Measurements from ENCODE around the gene TRIM45.

The TRIM45 gene

GRCh38 chr1:117087686-117088085, 33.9 kb downstream of the TRIM45 start:
- no peak for TF ChIP-seq CTCF (IDR thresholded peaks at IDR 0.05; ENCODE audit: extremely low read depth, missing control alignments)
- no peak for DNase-seq (ENCODE audit: low spot score)

DNA sequence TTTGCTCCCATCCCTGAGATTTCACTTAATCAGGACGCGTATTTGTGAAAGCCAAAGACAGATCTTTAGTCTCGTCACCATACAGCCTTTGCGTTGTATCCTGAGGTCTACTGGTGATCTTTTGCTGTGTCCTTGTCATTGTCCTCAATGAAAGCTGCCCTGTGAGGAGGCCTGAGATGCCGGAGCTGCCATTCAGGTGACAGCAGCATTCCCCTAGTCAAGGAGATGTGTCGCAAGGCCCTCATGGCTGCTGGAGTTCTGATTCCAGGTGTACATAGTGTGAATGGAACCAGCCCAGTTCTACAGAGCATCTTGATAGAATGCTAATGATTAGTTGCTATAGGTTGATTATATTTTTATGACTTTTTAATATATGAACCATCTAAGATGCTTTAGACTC, 37.3 kb downstream of the TRIM45 start:
- no peak for TF ChIP-seq CTCF (IDR thresholded peaks at IDR 0.05; ENCODE audit: extremely low read depth, missing control alignments)
- no peak for DNase-seq (ENCODE audit: low spot score)

DNA sequence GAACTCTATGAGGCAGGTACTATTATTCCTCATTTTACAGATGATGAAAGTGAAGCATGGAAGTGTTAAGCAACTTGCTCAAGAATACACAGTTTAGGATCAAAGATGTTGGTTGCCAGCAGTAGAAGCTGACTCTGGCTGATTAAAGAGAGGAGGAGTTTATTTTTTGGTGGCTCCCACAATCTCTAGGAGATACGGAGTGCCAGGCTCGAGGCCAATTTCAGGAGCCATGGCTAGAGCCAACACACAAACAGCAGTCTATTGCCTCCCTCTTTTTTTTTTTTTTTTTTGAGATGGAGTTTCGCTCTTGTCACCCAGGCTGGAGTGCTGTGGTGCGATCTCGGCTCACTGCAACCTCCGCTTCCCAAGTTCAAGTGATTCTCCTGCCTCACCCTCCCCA, 41.8 kb downstream of the TRIM45 start:
- DNase-seq (ENCODE audit: low spot score) = no peak
- TF ChIP-seq CTCF (IDR thresholded peaks at IDR 0.05; ENCODE audit: extremely low read depth, missing control alignments) = no peak

DNA sequence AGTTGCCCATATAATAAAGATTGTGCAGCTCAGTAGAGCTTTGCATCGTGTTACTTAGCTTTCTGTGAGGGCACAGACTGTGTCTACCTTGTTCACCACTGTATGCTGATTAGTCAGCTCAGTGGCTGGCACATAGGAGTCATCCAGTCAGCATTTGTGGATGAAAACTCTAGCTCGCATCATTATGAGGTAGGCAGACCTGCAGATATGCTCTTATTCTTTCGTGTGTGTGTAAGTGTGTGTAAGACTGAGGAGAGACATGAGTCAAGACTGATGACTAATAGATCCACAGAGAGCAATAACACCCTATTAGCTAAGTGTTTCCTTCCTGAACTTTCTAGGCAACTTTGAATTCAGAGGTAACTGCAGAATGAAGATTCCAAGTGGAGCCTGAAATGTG, 44.3 kb downstream of the TRIM45 start:
- no peak for DNase-seq (ENCODE audit: low spot score)
- TF ChIP-seq CTCF (IDR thresholded peaks at IDR 0.05; ENCODE audit: extremely low read depth, missing control alignments) = no peak

- no peak for DNase-seq (ENCODE audit: low spot score)
- TF ChIP-seq CTCF (IDR thresholded peaks at IDR 0.05; ENCODE audit: extremely low read depth, missing control alignments) = no peak
These were observed 44.9 kb downstream of the TRIM45 start for GRCh38 chr1:117076648-117077047.

DNA sequence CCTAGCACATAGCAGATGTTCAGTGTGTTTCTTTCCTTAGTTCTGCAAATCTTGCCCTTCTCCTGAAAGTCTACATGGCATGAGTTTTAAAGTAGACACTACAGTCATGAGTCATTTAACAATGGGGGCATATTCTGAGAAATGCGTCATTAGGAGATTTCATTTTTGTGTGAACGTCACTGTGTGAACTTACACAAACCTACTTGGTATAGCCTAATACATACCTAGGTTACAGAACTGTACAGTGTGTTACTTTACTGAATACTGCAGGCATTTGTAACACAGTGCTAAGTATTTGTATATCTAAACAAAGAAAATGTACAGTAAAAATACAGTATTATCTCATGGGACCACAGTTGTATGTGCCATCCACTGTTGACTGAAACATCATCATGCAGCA, 51.4 kb downstream of the TRIM45 start:
- DNase-seq (ENCODE audit: low spot score) = no peak
- no peak for TF ChIP-seq CTCF (IDR thresholded peaks at IDR 0.05; ENCODE audit: extremely low read depth, missing control alignments)

- TF ChIP-seq CTCF (IDR thresholded peaks at IDR 0.05; ENCODE audit: extremely low read depth, missing control alignments) = no peak
- DNase-seq (ENCODE audit: low spot score) = no peak
These were observed 52.2 kb downstream of the TRIM45 start for GRCh38 chr1:117069220-117069844.

Measured in GM20000 (cell line).